Measurements from ENCODE around the gene RTEL1. TPM values are rescaled to one million over a fixed set of nuclear protein-coding genes. Genes with fewer than 3 reads are reported as not detected.

RTEL1 gene
- total and polyA plus RNA-seq, 9 of the 15 experiments (the other 6 are each of a cell fraction or from before 2014, with no cell fraction given) = 0.36 to 61.0 (median 17.9) TPM

- TF ChIP-seq ZNF318 (IDR thresholded peaks at IDR 0.05; ENCODE audit: borderline replicate concordance in 1 of 2, low read depth in 1 of 2) = no peak
- no peak for TF ChIP-seq ZNF584 (CRISPR knock-in tag; IDR thresholded peaks at IDR 0.05; ENCODE audit: low read depth)
- TF ChIP-seq ZNF79 (CRISPR knock-in tag; IDR thresholded peaks at IDR 0.05; ENCODE audit: low read depth) = no peak
- TF ChIP-seq CTCF (IDR thresholded peaks at IDR 0.05 in 2 of 3, conservative IDR thresholded peaks at IDR 0.05 in 1 of 3; ENCODE audit: insufficient read depth in 2 of 3, low read depth in 1 of 3, low read length in 3 of 3) = peak; percentile 38 to 75 (median 59); a peak in 5 of 6 replicates
- no peak for TF ChIP-seq JUN (IDR thresholded peaks at IDR 0.05; ENCODE audit: borderline replicate concordance, low read depth, low read length)
- no peak for TF ChIP-seq JUN (CRISPR knock-in tag; IDR thresholded peaks at IDR 0.05; ENCODE audit: borderline replicate concordance)
- no peak for TF ChIP-seq ZNF133 (CRISPR knock-in tag; IDR thresholded peaks at IDR 0.05)
- TF ChIP-seq MCM2 (IDR thresholded peaks at IDR 0.05; ENCODE audit: low read depth) = no peak
- peak in 1 of 2 experiments; percentile 58; a peak in 1 of 4 replicates for TF ChIP-seq ZNF639 (CRISPR knock-in tag; conservative IDR thresholded peaks at IDR 0.05 in 1 of 2, IDR thresholded peaks at IDR 0.05 in 1 of 2)
- TF ChIP-seq CTCFL (IDR thresholded peaks at IDR 0.05; ENCODE audit: borderline replicate concordance, insufficient read depth, low read depth, low read length, poor library complexity, severe bottlenecking) = no peak
- no peak for TF ChIP-seq ETS2 (tag; IDR thresholded peaks at IDR 0.05; ENCODE audit: borderline replicate concordance, poor library complexity, severe bottlenecking)
These were observed 16.2 kb upstream of the RTEL1 start (continued) for GRCh38 chr20:63641792-63642523.
